A673 (cell line): ENCODE data around the gene PNPLA2. TPM values are rescaled to one million over a fixed set of nuclear protein-coding genes. Genes with fewer than 3 reads are reported as not detected.

Experiments used
- BruUV-seq: library from RNA; stranded (reverse); fragments of 400-500 nt; replicated peaks from 2 replicates; lab custom pipeline; 2021; lab: Mats Ljungman, UMichigan
- CTCF ChIA-PET: fragments of 300-600 bp; sonication (Branson Sonifier 250); formaldehyde crosslinking; loops from one replicate; lab custom pipeline; 2022; ENCODE audit warnings: antibody characterized with exemption; lab: Charles Lee
- POLR2A ChIA-PET: fragments of 300-600 bp; sonication (Branson Sonifier 250); formaldehyde crosslinking; loops from one replicate; lab custom pipeline; 2022; ENCODE audit warnings: antibody characterized with exemption; ENCODE audit not compliant: low non-redundant PET; lab: Charles Lee
- DNase-seq: peaks from one replicate; pipeline ENCODE4 v3.0.0-alpha.2; 2015; ENCODE audit warnings: low spot score
- H3K27ac ChIP-seq: fragments of 200-600 bp; sonication (generic); 2 replicates; pipeline ENCODE4 v1.5.1; 2016; ENCODE audit warnings: mixed run types, low read depth, mild to moderate bottlenecking, mixed read lengths, antibody characterized with exemption, low read length; ENCODE audit not compliant: poor library complexity, severe bottlenecking
- H3K27me3 ChIP-seq: fragments of 200-600 bp; sonication (generic); replicated peaks from 2 replicates; pipeline ENCODE4 v1.6.1; 2017; ENCODE audit warnings: mixed run types, low read depth, mild to moderate bottlenecking, mixed read lengths, antibody characterized with exemption, low read length; ENCODE audit not compliant: insufficient read depth, poor library complexity
- H3K36me3 ChIP-seq: fragments of 200-600 bp; sonication (generic); 2 replicates; pipeline ENCODE4 v1.6.1; 2016; ENCODE audit warnings: mixed run types, mild to moderate bottlenecking, mixed read lengths, antibody characterized with exemption, low read length; ENCODE audit not compliant: insufficient read depth, poor library complexity, severe bottlenecking
- H3K4me1 ChIP-seq: fragments of 200-600 bp; sonication (generic); 2 replicates; pipeline ENCODE4 v1.6.1; 2017; ENCODE audit warnings: mixed run types, mild to moderate bottlenecking, mixed read lengths, antibody characterized with exemption, low read length; ENCODE audit not compliant: insufficient read depth, poor library complexity, severe bottlenecking
- H3K4me3 ChIP-seq: fragments of 200-600 bp; sonication (generic); 2 replicates; pipeline ENCODE4 v1.5.1; 2016; ENCODE audit warnings: low read depth, mixed run types, mild to moderate bottlenecking, mixed read lengths, low read length; ENCODE audit not compliant: poor library complexity, severe bottlenecking
- H3K9me3 ChIP-seq: fragments of 200-600 bp; sonication (generic); 2 replicates; pipeline ENCODE4 v1.6.1; 2016; ENCODE audit warnings: mixed run types, low read depth, mild to moderate bottlenecking, mixed read lengths, antibody characterized with exemption, low read length; ENCODE audit not compliant: poor library complexity, severe bottlenecking
- EZH2 ChIP-seq: fragments of 200-600 bp; sonication (generic); IDR thresholded peaks from 2 replicates; pipeline ENCODE4 v1.6.1; 2017; ENCODE audit warnings: borderline replicate concordance, low read depth, mild to moderate bottlenecking, mixed read lengths, antibody characterized with exemption, low read length; ENCODE audit not compliant: poor library complexity, severe bottlenecking
- intact Hi-C: fragments of 100-400 bp; cut with micrococcal nuclease; formaldehyde crosslinking; loops from one replicate; pipeline ENCODE4 v1.10.0; 2022; ENCODE audit not compliant: unreplicated experiment
- total RNA-seq: library from RNA; stranded (reverse); gene quantifications from 2 replicates; pipeline ENCODE4 v1.2.3, GENCODE V29; 2021
- TF ChIP-seq, protein P1 (sequence below): fragments of 300-800, 200-600 bp; sonication (generic); conservative IDR thresholded peaks from 2 replicates; pipeline ENCODE4 v1.5.1; 2017; ENCODE audit warnings: low read depth, mild to moderate bottlenecking, antibody characterized with exemption, low read length, moderate library complexity, mixed read lengths

The PNPLA2 gene
- total RNA-seq, 1 experiment from 2014 or later = 45.4 TPM

DNA sequence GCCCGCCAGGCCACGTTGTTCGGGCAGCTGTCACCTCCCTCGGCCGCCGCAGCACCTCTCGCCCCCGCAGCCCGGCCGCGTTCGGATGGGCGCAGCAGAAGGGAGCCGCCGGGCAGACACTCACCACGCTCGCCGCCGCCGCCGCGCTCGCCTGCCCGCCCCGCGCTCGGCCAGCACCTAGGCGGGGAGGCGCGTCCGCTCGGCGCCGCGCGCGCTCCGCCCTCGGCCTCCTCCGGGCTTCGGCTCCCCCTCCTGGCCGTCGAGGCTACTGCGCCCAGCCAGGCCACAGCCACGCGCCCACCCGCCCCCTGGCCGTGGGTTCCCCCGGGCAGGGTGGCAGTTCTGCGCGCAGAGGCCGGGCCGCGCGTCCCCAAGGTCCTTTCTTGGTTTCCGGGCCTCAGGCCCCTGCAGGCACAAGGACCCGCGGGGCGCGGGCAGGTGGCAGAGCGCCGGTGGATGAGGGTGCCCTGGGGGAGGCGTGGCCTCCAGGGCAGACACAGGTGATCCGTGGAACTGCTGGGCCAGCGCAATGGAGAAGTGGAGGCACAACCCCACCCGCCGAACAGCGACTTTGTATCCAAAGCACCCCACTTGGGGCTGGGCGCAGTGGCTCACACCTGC is 20.5 kb upstream of the PNPLA2 start, which contains the start of gene SLC25A22:
SLC25A22 (minus strand) TSS at position 189 of the 621 bp plus-strand sequence. CDS start 3,275 bp downstream, outside the sequence.
- CTCF ChIA-PET = no interaction called here
- peaks cover 16% of the 10 kb centered on the region for H3K36me3 ChIP-seq
- TF ChIP-seq, protein P1, sequence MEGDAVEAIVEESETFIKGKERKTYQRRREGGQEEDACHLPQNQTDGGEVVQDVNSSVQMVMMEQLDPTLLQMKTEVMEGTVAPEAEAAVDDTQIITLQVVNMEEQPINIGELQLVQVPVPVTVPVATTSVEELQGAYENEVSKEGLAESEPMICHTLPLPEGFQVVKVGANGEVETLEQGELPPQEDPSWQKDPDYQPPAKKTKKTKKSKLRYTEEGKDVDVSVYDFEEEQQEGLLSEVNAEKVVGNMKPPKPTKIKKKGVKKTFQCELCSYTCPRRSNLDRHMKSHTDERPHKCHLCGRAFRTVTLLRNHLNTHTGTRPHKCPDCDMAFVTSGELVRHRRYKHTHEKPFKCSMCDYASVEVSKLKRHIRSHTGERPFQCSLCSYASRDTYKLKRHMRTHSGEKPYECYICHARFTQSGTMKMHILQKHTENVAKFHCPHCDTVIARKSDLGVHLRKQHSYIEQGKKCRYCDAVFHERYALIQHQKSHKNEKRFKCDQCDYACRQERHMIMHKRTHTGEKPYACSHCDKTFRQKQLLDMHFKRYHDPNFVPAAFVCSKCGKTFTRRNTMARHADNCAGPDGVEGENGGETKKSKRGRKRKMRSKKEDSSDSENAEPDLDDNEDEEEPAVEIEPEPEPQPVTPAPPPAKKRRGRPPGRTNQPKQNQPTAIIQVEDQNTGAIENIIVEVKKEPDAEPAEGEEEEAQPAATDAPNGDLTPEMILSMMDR = peak; percentile 63
- no peak for TF ChIP-seq EZH2
- H3K27me3 ChIP-seq = no peaks in the 10 kb centered on the region
- peak within 1 kb of the TSS; percentile 75 for H3K4me3 ChIP-seq
- H3K9me3 ChIP-seq = no peaks in the 10 kb centered on the region
- POLR2A ChIA-PET = no interaction called here
- peaks cover 7% of the 10 kb centered on the region for H3K4me1 ChIP-seq
- no TSS peak for BruUV-seq
- H3K27ac ChIP-seq = peak within 1 kb of the TSS; percentile 89
- DNase-seq = peak; percentile 89
- intact Hi-C loops = no loop called here

DNA sequence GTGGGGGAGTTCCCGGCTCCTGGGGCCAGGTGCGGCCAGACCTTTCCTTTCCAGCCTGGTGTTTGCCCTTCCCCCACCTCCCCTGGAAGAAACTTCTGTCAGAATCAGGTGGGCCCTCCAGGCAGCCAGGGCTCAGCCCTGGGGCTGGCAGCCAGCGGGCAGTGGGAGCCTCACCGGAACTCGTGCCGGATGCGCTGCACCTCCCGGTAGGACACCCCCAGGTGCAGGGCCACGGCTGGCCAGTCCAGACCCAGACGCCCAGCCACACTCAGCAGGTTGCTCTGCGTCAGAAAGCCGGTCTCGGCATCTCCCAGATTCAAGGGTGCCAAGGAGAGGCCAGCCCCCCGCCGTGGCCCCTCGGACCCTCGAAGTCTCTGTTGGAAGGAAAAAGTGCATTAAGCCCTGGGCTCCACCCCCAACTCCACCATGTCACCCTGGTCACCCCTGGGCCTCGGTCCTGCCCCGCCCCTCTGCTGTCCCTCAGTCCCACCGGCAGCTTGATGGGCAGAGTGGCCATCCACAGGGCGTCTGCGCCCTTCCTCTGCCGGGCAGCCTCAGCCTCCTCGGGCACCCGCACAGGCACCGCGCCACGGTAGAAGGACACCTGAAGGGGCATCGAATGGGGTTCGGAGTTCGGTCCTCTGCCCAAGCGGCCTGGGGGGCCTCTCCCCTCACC is 18.9 kb upstream of the PNPLA2 start:
- intact Hi-C loops = no loop called here
- Histone ChIP-seq H3K27me3 (no peaks in the 10 kb centered on the region), H3K36me3 (peaks cover 13% of the 10 kb centered on the region), H3K4me1 (peaks cover 7% of the 10 kb centered on the region), H3K9me3 (no peaks in the 10 kb centered on the region), H3K27ac (no peak overlapping the region), H3K4me3 (no peak overlapping the region)
- TF ChIP-seq EZH2 = no peak
- TF ChIP-seq, protein P1 = no peak
- DNase-seq = no peak
- BruUV-seq = no TSS peak
- ChIA-PET POLR2A (no interaction called here), CTCF (no interaction called here)

DNA sequence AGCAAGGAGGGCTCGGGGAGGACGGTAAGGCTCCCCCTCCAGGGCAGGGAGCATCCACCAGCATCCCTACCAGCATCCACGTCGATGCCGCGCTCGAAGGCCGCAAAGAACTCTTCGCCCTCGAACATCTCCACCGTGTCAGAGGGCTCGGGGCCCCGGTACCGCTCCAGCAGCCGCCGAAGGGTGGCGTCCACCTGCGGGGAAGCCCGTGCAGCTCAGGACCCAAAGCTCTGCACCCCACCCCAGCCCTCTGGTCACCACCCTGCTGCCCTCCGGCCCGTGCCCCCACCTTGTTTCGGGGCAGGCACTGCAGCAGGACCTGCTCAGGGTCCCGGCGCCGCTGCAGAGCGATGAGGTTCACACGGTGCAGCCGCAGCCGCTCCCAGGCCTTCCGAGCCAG is 18.2 kb upstream of the PNPLA2 start:
- intact Hi-C loops = no loop called here
- ChIA-PET CTCF (no interaction called here), POLR2A (no interaction called here)
- no peaks in the 10 kb centered on the region for H3K27me3 ChIP-seq
- no TSS peak for BruUV-seq
- no peak for DNase-seq
- TF ChIP-seq, protein P1 = no peak
- no peak for TF ChIP-seq EZH2
- H3K27ac ChIP-seq = no peak overlapping the region
- peaks cover 5% of the 10 kb centered on the region for H3K4me1 ChIP-seq
- H3K36me3 ChIP-seq = peaks cover 13% of the 10 kb centered on the region
- H3K9me3 ChIP-seq = no peaks in the 10 kb centered on the region
- H3K4me3 ChIP-seq = no peak overlapping the region
